ENCODE measurements around the gene MYCBP2.
"Not testable (repeated sequence)": the region's sequence is repeated elsewhere in the genome, so short reads cannot be mapped to it uniquely, and the experiment has no call there.

MYCBP2 gene

DNA sequence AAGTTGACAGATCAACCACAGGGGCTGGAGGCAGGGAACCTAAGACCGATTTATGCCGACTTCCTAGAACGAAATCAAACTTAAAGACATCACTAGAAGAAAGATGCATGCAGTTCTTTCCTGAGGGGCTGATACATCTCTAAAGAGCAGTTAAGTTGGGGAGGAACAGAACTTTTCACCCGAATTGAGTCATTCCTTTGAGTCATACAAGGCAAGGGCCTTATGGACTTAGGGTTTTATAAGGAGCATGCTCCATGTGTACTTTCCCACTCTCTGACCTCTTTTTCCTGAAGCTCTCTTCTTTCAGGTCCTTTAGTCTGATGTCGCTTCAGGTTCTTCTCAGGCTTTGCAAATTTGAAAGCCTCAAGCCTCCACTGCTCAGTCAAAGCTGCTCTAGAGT, 292.0 kb downstream of the MYCBP2 start:
- DNase-seq (ENCODE audit: low read depth in 2 of 2, low spot score in 1 of 2), result no peak

DNA sequence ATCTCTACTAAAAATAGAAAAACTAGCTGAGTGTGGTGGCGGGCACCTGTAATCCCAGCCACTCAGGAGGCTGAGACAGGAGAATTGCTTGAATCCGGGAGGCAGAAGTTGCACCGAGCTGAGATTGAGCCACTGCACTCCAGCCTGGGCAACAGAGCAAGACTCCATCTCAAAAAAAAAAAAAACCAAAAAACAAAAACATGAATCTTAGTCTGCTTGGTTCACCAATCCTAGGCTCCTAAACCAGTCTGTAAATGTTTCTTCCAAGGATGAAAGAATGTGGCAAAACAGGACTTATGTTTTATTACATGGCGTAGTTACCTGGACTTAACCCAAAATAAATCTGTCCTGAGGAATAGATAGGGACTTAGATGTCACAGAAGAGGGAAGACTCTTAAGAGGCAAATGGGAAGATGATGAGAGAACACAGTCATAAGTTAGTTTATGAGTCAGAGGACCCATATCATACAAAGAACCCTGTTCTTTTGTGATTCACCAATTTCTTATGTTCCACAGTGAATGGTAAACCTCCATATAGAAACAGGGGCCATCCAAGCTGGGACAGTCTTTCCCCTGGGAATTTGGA, 293.1 kb downstream of the MYCBP2 start:
- DNase-seq (ENCODE audit: low read depth in 2 of 2, low spot score in 1 of 2), result no peak

DNA sequence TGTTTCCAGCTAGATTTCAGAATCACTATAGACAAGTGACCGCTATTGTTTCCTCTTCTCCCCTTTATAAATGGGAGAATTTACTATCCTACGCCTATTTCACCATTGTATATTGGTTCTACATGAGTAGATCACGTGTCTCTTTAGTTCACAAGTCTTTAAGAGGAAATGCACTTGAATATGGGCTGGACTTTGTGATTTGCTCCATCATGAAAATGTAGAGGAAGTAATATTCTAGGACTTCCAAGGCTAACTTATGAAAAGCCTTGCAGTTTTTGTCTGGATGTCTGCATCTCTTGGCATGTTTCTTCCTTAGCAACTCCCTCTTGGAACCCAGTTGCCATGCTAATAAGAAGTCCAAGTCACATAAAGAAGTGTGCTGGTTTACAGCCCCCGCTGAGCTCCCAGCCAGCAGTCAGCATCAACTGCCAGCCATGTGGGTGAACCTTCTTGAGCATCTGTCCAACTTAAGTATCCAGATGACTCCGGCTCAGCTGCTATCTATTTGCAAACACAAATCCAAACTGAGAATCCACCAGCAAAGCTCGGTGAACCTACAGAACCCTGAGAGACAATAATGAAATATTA, 295.1 kb downstream of the MYCBP2 start:
- no peak for DNase-seq (ENCODE audit: low read depth in 2 of 2, low spot score in 1 of 2)

DNA sequence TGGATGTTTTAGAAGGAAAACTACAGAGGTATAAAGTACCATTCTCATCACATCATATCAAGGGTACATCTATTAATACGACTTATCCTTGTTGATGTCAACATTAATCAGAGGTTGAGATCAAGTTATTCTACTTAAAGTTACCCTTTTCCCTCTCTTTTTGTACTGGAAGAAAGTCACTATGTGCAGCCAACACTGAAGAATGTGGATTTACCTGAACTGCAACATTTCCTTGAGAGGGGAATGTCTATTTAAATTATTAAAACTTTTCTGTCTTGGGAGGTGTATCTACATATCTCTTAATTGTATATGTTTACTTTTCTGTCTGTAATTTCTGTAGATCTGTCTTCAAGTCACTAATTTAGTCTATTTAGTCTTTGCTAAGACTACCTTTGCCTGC, 297.5 kb downstream of the MYCBP2 start:
- no peak for DNase-seq (ENCODE audit: low read depth in 2 of 2, low spot score in 1 of 2)

DNA sequence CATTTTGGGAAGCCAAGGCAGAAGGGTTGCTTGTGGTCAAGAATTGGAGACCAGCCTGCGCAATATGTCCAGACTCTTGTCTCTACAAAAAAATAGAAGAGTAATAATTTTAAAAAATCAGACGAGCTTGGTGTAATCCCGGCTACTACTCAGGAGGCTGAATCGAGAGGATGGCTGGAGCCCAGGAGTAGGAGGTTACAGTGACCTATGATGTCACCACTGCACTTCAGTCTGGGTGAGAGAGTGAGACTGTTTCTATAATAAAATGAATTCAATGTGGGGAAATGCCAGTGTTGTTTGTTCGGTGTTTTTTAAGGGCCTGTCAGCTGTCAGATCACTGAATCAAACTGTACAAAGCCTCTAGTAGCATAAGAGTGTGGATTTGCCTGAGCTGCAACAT, 298.7 kb downstream of the MYCBP2 start:
- no peak for DNase-seq (ENCODE audit: low read depth in 2 of 2, low spot score in 1 of 2)

DNA sequence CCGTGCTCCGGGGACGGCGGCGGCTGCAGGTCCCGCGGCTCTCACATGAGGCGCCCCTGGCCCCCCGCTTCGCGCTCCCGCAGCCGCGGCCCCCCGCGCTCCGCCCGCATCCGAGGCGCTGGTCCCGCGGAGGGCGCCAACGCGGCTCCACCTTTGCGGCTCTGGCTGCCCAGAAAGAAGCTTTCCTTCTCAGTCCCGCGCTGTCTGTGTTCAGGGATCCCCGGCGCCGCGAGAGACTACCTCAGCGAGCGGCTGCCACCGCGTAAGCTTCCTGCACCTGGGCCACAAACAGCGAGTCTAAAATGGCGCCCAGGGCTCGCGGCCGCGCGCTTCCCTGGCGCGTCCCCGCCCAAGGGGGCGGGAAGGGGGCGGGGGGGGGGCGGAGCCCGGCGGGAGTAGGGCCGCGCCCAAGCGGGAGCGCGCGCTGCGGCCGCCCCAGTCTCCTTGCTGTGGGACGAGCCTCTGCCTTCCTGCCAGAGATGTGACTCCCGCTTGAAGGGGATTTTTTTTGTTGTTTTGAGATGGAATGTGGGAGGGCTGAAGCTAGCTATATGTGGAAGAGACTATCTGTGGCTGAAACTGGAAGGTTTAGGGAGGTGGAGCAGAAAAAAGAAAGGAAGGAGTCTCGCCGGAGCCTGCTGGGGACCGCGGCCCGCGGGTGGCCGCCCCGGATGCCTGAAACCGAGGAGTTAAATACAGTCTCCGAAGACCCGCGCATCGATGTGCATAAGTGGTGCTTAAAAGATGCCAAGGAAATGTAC, 299.9 kb downstream of the MYCBP2 start, which contains the start of gene FBXL3:
TSS of gene FBXL3 (minus strand) at position 299 of the 761 bp plus-strand sequence. CDS start 5,299 bp downstream, outside the sequence.
- peak; percentile 49 to 57 for DNase-seq (ENCODE audit: low read depth in 2 of 2, low spot score in 1 of 2)

DNA sequence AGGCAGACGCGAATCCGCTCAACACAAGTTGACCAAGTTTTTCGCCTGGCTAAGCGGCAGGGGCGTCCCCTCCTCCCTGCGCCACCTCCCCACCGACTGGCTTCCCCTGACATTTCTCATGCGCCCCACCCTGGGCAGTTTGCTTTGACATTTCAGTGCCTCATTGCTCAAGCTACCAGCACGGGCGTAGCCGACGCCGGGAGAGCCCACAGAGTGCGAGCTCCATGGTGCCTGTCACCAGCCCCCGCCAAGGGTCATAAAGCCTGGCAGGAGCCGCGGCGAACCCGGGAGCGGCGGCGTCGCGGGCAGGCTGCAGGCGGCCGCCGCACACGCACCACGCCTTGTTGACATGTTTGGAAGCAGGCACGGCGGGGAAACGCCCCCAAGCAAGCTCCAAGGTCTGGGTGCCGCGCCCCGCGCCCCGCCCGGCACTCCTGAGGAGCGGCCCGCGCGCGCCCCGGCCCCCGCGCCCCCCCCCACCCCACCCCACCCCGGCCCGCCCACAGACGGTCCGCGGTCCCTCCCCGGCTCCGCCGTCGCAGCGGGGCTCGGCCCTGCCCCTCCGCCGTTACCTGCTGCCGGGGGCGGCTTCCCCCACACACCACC, 300.5 kb downstream of the MYCBP2 start:
- peak; percentile 29 to 40 for DNase-seq (ENCODE audit: low read depth in 2 of 2, low spot score in 1 of 2)

DNA sequence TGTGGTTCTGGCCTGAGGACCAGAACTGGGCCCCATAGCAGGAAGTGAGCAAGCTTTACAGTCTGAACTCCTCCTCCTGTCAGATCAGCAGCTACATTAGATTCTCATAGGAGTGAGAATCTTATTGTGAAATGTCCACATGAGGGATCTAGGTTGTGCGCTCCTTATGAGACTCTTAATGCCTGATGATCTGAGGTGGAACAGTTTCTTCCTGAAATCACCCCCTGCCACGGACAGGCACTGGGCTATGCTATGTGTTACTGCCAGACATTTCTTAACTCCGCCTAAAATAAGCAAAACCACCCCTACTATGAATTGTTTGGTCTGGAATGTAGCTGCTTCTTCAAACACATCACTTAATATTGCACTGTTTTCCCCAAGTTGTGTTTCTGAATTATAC, 304.6 kb downstream of the MYCBP2 start:
- no peak for DNase-seq (ENCODE audit: low read depth in 2 of 2, low spot score in 1 of 2)

DNA sequence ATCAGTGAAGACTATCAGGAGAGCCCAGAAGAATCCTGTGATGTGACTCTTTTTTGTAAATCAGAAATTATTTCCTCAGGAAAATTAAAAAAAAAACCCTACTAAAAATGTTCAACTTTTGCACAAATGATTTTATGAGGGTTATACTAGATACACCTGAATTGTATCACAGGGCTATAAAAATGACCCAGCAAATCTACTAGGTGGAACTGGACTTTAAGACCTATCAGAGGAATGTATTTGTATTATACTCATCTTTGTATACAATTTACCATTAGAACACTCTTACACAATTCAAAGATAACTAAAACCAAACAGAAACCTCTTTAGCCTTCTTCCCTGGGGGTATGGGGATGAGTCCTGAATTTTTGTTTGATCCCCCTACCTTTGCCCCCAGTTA, 307.1 kb downstream of the MYCBP2 start:
- DNase-seq (ENCODE audit: low read depth in 2 of 2, low spot score in 1 of 2), result no peak

DNA sequence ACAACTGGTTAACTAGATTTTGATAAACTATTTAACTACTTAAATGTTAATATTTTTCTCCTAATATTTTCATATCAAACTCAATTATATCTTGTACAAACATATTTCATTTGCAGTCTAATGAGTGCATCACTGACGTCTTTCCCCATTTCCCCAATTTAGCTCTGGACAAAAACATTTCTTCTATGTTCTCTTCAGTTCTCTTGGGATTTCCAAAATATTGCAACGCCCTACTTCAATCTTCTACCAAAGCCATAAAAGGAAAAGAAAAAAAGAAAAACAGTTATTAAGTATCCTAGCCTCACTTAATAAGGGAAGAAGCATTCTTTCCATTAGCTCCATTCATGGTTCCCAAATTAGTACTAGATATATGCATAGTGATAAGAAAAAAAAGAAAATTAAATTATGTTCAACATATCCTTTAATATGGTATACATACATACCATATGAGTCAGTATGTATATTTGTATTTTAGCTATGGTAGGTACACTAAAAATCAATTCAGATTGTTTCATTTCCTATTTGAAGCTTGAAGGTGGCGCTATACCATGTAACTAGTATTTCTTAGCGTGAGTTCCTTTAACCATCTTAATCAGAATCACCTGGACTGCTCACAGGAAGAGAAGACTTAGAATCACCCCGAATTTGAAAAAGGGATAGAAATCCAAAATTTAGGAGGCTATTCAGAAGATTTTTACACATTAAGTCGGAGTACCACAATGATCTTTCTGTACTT, 309.8 kb downstream of the MYCBP2 start:
- DNase-seq (ENCODE audit: low read depth in 2 of 2, low spot score in 1 of 2), result no peak

DNA sequence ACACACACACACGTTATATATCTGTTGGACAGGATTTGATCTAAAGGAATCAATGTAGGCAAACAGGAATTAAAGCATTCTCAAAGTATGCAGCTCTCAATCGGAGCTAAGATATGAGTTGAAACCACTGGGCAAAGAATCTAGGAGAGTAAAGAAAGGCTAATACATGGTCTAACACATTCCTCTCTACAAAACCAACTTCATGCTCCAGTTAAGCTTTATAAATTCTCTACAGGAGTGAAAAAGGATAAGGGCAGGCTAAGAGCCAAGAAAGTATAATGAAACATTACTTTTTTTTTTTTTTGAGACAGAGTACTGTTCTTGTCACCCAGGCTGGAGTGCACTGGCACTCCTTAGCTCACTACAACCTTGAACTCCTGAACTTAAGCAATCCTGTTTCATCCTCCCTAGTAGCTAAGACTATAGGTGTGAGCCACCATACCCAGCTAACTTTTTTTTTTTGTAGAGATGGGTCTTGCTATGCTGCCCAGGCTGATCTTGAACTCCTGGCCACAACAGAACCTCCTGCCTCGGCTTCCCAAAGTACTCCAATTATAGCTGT, 310.6 kb downstream of the MYCBP2 start:
- DNase-seq (ENCODE audit: low read depth in 2 of 2, low spot score in 1 of 2), result no peak

DNA sequence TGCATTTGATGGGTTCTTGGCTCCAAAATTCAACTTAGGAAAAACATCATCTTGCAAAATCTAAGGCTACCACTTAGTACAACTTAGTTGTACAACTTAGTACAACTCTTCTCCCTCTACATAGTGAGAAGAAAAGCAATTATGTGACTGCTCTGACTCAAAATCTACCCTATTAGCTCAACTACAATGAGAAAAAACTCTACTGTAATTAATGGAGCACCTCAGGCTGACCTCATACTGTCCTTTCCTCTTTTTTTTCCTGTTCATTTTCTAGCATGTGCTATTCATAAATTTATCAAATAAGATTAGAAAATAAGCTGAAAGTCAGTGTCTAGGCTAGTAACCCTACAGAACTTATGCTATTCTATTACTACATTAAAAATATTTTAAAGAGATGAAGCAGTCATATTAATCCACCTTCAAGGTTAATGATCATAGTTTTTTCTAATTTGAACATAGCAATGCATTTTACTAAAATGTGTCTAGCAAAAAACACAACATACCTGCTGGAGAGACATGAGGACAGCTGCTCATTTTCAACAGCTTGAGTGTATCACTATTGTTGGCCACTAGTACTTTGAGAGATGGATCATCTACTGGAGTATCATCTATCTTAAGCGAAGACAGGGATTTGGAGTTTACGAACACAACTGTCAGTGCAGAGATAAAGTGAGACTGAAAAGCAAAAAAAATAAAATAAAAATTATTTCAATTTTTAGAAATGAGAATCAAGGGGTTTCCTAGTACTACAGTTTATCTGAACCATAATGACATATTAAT, 311.8 kb downstream of the MYCBP2 start:
- DNase-seq (ENCODE audit: low read depth in 2 of 2, low spot score in 1 of 2), result no peak

DNA sequence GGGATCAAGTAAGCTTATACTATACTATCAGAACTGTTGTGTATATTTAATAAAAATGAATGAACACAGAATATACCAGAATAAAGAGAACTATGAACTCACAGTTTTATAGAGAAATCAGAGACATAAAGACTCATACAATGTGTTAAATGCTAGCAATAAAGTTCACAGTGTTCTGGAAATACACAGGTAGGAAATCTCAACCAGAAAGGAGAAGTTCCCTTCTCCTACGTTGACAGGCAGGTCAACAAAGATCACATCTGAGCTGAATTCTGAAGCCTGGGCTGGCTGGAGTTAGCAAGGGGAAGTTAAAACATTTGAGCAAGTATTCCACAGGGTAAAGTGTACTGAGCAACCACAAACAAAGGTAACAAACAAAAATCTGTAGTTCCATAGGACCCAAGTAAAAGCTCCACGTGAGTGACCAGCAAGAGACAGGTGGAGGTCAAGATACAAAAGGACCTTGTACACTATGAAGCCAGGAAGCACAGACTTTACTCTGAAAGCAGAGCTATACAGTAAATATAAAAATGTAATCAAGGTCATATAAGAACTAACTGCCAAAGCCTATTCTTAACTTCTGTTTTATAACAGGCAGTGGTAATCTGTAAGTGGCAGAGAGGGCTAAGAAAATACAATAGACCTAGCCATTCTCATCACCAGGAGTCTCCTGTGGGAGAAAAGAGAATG, 312.9 kb downstream of the MYCBP2 start:
- DNase-seq (ENCODE audit: low read depth in 2 of 2, low spot score in 1 of 2), result no peak

DNA sequence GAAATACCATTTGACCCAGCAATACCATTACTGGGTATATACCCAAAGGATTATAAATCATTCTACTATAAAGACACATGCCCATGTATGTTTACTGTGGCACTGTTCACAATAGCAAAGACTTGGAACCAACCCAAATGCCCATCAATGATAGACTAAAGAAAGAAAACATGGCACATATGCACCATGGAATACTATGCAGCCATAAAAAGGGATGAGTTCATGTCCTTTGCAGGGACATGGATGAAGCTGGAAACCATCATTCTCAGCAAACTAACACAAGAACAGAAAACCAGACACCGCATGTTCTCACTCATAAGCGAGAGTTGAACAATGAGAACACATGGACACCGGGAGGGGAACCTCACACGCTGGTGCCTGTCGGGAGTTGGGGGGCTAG, 317.2 kb downstream of the MYCBP2 start:
- DNase-seq (ENCODE audit: low read depth in 2 of 2, low spot score in 1 of 2), result not testable (repeated sequence)

DNA sequence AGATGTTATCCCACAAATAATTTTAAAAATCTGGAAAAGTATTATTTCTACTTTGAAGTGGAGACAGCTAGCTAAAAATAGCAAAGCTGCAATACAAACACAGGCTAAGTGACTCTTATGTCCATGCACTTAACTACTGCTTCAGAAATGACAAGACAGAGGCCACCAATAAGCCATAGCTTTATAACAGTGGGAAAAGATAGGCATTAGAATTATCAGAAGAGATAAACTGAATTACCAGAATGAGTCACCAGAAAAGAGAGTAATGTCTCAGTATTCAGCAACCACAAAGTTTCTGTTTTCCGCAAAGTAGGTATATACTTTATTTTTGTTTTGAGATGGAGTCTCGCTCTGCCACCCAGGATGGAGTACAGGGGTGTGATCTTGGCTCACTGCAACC, 317.9 kb downstream of the MYCBP2 start:
- DNase-seq (ENCODE audit: low read depth in 2 of 2, low spot score in 1 of 2), result no peak

DNA sequence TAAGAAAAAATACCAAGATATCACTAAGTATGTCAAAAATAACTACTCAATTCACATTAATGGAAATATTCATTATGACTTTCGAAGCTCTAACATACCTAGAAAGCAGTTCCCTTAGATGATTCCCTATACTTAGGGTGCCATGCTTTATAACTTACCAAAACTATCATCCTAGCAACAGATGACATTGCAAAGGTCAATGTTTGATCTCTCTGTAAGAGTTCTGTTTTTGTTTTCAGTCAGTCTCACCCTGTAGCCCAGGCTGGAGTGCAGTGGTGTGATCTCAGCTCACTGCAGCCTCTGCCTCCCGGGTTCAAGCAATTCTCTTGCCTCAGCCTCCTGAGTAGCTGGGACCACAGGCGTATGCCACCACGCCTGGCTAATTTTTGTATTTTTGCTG, 318.6 kb downstream of the MYCBP2 start:
- DNase-seq (ENCODE audit: low read depth in 2 of 2, low spot score in 1 of 2), result not testable (repeated sequence)

DNA sequence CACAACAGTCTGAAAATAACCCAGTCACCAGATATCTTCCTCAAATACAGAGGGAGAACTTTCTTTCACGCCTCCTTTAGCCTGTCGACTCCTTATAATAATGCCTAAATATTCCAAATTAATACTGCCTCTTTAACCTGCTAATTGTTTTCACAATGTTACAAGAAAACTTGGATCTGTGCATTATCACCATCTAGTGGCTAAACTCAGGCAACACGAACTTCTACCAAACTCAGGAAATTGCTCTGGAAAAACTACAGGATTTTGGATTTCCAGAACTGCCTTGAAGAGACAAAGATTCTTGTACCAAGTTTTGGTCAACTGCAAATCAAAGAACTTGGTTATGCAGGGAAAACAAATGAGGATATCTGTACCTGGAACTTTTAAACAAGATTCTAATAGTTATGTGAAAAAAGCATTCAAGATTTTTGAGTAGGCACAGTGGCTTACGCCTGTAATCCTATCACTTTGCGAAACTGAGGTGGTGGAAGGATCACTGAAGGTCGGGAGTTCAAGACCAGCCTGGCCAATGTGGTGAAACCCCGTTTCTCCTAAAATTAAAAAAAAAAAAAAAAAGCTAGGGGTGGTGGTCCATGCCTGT, 324.2 kb downstream of the MYCBP2 start:
- DNase-seq (ENCODE audit: low read depth in 2 of 2, low spot score in 1 of 2), result no peak

DNA sequence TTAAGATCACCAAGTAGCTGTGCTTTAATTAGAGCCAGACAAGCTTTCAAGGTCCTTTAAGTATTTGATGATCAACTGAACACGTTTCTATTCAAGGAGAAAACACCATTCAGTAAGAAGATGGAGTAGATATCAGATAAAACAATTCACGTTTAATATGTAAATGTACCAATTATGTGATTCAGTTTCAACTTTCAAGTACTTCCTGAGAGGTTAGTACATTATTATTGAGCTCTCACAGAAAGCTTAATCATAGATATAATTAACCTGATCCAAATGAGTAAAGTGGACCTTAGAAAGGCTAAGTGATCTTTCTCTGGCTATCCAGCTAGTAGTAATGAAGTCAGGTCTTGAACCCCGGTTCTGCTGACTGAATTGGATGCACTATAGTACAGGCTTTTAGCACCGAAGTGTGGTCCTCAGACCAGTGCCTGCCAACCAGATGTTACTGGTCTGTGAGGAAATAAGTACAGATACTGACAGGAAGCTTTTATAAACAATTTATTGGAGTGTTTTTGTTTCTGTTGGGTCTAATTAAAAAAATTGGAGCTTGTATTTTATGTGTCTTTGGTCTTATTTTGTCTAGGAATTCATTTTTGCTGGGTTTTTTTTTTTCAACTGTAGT, 324.8 kb downstream of the MYCBP2 start:
- no peak for DNase-seq (ENCODE audit: low read depth in 2 of 2, low spot score in 1 of 2)

DNA sequence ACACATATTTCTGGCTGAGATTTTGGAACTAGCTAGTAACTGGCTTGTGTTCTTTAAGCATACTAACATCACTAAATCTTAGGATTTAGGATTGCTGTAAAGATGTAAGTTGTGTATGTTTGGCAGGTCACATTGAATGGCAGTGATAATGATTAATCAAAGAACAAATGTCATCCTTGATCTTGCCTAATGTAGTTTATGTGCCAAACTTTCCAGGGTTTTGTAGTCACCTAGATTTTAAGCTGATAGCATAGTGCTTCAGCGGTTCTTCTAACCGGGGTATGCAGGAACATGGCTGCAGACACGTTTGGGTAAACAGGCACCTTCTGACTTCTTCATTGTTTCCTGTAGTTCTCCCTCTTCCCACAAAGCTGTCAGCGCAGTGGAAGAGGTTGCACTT, 325.4 kb downstream of the MYCBP2 start:
- DNase-seq (ENCODE audit: low read depth in 2 of 2, low spot score in 1 of 2), result no peak
